Glomerular visceral epithelial cell (primary cell): ENCODE measurements around the gene POLR2J.
"Not testable (repeated sequence)": the region's sequence is repeated elsewhere in the genome, so short reads cannot be mapped to it uniquely, and the experiment has no call there.

Experiments used
- DNase-seq: peaks from one replicate; pipeline ENCODE4 v3.0.0-alpha.2; 2016; ENCODE audit errors: extremely low spot score

Gene POLR2J

DNA sequence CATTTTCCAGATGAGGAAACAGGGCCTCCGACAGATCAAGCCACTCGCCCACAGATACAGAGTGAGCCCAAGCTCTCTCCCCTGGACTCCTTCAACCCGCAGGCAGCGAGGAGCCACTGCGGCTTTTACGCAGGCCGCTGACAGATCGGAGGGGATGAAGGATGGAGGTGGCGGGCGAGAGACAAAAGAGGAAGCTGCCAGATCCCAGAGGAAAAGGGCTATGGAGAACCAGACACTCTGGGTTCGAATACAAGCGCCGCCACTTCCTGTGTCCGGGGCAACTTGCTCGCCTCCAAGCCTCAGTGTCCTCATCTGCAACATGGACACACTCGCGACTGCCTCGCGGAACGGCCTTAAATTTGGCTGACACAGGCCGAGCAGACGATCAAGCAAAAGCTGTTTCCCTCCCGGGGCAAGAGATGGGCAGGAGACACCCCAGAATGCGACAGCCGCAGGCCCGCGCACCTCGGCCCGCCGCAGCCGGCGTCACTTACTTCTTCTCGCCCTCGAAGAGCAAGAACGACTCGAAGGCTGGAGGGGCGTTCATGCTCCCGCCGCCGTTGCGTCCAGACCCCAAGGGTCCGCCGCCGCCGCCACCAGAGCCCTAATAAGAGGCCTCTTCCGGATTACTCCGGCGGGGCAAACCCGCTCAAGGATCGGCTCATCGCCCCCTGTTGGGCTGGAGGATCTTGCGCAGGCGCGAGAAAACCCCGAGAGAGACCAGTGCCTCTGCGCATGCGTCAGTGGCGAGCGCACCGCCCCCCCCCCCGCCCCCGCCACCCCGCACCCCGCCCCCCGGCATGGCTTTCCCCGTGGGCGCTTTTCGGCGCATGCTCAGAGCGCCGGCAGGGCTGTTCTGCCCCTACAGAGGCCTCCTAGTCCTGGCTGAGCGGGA is at the start of gene POLR2J:
Gene POLR2J (minus strand): TSS at position 609 of the 895 bp plus-strand sequence. CDS start 62 bp downstream, at position 547.
- DNase-seq: peak; percentile 71

DNA sequence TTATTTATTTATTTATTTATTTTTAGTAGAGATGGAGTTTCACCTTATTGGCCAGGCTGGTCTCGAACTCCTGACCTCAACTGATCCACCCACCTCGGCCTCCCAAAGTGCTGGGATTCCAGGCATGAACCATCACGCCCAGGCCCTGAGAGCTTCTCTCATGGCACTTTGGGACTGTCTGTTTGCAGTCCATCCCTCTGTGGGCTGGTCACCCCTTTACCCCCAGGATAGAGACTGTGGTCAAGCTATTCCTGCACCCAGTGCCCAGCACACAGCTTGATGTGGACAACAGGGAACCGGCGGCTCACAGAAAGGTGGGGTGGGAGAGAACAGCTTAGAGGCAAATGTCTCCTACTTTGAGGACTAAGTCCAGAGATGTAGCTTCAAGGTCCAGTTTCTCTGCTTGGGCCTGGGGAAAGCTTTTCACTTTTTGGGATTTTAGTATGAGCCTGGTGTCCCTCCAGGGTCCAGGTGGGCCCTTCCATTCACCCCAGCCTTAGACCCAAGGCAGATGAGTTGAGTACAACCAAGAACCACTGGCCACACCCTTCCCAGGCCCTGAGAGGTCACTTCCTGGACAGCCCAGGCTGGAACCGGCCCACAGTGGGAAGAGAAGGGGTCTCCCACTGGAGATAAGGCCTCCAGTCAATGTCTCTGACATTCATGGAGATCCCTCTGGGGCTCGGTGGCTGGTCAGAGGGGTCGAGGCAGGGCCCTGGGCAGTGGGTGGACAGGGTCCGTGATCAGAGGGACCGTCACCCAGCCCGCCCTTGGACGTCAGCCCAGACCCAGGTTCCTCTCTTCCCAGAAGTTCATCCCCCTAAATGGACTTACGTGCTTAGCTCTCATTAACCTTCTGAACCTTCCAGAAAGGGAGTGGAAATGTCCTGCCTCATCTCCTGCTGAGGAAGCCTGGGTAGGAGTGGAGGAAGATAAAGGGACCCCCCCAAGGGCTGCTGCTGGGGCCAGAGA is 49.4 kb upstream of the POLR2J start:
- not testable (repeated sequence) for DNase-seq

DNA sequence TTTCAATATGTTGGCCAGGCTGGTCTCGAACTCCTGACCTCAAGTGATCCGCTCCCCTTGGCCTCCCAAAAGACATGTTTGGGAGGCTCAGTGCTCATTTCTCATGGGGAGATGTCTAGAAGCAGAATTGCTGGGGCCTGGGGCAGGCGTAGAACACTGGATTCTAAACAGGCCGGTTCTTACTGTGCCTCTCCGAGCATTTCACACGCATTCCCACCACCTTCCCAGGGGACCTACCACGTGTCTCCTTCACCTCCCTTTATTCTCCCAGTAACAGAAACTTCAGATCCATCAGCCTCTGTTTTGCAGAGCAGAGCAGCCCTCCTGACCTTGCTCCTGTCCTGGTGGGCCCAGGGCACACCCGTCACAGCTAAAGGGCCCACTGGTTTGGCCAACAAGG is 48.5 kb upstream of the POLR2J start:
- not testable (repeated sequence) for DNase-seq

DNA sequence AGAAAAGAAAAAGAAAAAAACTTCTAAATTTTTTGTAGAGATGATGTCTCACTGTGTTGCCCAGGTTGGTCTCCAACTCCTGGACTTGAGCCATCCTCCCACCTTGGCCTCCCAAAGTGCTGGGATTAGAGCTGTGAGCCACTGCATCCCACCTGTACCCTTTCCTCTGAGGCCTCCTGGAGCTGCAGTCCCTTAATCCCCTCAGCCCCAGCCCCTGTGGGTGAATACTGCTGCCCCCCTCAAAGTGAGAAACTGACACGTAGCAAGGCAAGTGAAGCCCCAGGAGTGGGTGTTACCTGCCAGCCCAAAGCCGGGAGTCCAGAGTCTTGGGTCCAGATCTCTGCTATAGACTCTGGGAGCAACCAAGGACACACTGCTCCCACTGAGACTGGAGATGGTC is 46.1 kb upstream of the POLR2J start:
- DNase-seq: not testable (repeated sequence)

DNA sequence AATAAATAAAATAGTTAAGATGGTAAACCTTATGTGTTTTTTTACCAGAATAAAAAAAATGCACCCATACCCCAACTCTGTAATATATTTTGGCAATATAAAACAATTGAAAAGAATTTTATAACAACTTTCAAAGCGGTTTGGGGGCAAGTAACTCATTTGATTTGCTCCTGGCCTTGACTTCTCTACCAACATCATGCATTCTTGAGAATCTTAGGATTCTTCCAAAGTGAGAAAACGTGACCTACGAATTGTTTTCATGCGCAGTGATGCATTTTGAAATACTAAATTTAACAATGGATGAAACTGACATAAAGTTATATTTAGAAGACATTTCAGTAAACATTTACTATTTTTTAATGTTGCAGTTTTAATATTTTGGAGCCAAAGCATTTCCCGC is 42.1 kb upstream of the POLR2J start:
- not testable (repeated sequence) for DNase-seq

DNA sequence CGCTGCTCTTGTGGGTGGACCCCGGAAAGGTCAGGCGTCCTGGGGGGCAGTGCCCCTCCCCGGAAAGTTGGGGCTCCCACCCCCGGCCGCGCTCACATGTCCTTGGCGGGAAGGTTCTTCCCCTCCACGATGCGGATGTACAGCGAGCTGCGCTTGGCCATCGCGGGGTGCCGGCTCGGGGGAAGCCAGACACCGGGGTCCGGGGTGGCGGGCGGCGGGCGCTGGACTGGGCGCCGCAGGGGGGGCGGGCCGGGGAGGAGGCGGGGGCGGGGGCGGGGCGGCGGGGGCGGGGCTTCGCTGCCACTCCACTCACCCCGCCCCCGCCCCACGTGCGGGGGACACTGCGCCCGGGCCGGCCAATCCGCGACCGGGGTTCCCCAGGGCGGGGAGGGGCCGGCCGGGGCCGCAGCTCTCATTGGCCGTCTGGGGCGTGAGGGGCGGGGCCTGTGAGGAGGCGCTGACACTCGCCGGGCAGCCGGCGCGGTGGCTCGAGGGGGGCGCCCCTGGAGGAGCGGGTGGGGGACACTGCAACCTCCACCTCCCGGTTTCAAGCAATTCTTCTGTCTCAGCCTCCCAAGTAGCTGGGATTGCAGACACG is 38.9 kb upstream of the POLR2J start, which contains the start of gene RASA4B:
Gene RASA4B (minus strand): TSS at position 228 of the 598 bp plus-strand sequence. CDS start 67 bp downstream, at position 161.
- DNase-seq: peak; percentile 20

DNA sequence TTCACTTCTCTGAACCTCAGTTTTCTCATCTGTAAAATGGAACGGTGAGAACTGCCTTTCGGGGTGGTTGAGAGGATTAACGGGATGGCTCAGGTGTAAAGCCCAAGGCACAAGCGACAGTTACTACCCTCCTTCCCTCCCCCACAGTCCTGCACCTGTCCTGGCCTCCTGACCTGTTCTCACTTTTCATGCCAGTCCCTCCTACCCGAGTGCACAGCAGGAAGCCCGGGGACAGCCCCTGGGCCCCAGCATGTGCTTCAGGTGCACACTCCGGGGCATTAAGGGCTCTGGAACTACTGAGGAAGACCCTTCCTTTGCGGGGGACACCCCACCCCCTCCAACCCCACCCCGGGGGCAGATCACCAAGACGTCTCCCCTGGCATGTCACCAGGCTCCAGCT is 38.2 kb upstream of the POLR2J start:
- DNase-seq: not testable (repeated sequence)

DNA sequence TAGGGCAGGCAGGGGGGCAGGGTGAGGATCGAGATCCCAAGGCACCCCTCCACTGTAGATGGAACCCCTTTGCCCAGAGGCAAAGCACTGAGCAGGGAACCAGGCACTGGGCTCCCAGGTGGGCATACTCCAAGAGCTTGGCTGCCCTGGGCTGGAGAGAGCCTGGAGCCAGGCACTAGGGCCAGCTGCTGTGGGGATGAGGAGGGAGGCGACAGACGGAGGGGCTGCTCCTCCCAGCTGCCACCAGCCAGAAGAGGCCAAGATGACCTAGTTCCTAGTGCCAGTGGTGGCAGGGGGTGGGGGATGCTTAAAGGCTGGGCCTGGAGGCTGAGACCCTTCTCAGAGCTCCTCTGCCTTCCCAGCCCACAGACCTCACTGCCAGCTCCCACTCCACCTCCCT is 37.2 kb upstream of the POLR2J start:
- DNase-seq: not testable (repeated sequence)

DNA sequence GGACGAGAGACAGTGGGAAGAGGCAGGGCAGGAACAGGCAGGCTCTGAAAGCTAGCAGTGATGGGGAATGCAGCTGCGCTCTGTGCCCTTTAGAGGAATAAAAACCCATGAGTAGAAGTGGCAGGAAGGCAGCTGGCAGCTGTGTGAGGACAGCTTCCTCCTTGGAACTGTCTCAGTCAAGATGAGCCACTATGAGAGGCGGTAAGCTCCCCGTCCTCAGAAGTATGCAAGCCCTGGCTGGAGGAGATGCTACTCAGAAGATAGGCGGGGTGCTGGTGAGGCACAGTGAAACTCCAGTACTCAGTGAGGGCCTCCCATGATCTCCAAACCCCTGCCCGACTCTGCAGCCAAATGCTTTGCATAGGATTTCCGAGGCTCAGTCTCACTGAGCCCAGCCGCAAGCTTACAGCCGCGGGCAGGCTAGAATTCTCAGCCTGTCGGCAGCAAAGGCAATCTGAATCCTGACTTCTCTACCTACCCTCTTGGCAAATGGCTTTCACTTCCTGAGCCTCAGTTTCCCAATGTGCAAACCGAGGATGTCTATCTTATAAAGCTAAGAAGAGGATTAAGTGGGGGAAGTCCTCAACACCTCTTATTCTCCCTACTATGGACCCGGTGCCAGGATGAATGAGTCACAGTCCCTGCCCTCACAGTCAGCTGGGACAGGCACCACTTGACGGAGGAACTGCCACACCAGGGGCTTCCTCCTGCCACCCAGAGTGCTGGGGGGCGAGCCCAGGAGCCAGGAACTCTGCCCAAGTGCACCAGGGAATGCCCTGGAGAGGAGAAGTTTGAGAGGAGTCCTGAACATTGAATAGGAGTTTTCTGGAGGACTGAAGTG is 36.4 kb upstream of the POLR2J start:
- DNase-seq: not testable (repeated sequence)

DNA sequence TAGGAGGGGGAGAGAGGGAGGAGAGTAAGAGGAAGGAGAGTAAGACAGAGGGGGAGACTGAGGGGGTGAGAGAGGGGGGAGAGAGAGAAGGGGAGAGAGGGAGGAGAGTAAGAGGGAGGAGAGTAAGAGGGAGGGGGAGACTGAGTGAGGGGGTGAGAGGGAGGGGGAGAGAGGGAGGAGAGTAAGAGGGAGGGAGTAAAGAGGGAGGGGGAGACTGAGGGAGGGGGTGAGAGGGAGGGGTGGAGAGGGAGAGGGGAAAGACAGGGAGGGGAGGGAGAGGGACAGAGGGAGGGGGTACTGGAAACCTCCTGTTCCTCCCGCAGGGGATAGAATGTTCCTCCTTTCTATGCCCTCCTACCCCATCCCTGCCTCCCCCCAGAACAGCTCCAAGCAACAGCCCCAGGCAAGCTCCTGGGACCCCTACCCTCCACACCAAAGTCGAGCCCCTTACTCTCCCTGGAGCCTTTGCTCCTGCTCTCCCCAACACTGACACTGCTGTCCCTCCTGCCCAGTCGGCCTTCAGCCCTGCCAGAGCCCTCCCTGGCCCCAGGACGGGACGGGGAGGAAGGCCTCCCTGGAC is 34.0 kb upstream of the POLR2J start:
- peak; percentile 39 for DNase-seq

DNA sequence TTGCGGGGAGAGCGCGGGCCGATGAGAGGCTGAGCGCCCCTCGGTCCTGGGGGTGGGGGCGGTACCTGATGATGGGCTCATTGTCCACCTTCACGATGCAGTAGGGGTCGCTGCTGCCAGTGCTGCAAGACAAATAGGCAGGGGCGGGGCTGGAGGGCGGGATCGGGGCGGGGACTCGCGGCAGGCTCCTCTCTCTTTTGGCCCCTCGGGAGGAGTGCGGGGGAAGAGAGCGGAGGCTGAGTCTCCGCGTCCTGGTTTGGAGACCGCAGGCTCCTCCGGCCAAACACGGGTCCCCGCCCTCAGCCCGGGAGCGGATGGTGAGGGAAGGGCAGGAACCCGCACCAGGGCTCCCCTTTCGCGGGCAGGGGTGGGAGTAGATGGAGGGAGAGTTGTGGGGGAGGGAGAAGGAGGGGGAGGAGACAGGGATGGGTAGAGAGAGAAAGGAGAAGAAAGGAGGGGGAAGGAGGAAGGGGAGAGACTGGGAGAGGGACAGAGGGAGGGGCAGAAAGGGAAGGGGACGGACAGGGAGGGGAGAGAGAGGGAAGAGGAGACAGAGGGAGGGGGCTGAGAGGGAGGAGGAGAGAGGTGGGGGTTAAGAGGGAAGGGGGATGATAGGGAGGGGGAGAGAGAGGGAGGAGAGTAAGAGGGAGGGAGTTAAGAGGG is 33.3 kb upstream of the POLR2J start:
- not testable (repeated sequence) for DNase-seq

DNA sequence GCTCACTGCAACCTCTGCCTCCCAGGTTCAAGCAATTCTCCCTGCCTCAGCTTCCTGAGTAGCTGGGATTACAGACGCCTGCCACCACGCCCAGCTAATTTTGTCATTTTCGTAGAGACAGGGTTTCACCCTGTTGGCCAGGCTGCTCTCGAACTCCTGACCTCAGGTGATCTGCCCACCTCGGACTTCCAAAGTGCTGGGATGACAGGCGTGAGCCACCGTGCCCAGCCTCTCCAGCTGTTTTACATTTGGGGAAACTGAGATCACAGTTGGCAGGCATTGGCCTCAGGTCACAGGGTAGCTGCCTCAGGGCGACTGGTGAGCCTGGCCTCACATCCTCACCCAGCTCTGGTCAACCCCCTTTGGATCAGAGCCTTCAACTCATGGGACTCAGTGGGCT is 31.9 kb upstream of the POLR2J start:
- DNase-seq: not testable (repeated sequence)

DNA sequence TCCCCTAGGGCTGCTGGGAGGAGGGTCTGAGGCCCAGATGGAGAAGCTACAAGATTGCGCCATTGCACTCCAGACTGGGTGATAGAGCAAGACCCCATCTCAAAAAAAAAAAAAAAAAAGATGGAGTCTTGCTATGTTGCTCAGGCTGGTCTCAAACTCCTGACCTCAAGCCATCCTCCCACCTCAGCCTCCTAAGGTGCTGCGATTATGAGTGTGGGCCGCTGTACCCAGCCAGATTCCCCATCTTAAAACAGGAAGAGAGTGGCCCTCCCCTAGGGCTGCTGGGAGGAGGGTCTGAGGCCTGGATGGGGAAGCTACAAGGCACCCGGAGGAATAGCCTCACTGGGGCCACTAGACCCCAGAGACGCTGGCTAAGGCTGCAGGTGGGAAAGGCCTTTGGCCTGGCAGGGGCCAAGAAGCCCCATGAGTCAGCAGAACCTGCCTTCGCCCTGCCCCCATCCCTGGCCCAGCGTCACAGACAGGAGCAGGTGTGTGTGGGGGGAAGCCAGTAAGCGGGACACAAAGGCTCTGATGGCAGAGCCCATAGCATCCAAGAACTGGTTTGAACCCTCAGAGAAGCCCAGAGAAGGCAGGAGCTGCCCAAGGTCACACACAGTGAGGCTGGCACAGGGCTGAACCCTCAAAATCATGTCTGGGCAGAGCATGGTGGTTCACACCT is 28.8 kb upstream of the POLR2J start:
- DNase-seq: not testable (repeated sequence)

DNA sequence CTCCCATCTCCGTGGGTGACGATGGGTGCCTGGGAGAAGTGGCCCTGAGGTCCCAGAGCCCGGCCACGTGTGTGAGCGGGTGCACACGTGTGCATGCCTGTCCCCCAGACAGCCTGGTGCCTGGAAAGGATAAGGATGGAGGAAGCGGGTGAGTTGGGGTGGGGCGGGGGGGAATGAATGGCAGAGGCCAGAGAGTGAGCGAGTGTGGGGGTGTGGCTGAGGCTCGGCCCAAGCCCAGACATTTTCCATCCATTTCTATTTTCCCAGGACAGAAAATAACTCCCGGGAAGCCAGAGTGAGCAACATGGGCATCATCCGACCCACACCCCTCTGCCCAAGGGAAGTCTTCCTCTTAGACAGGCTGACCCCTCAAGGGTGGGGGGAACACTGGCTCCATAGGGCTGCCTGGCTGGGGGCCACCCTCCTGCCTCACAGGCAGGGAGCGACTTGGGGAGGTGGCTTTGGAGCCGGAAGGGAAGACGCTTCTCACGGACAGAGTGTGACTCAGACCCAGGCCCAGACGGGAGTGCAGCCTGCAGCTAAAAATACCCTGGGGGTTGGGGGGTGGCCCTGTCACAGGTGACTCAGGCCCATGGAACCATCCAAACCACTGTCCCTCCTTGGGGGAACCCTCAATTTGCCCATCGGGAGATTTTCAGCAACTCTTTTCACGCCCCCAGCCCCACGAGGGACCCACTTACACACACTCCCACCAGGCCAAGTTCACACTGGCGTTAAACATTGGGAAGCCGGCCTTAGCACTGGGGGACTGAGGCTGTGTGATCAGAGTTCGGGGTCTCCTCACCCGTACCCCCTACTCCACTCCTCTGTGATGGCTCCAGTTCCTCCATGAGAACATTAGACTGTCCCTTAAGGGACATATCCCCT is 26.8 kb upstream of the POLR2J start:
- not testable (repeated sequence) for DNase-seq

DNA sequence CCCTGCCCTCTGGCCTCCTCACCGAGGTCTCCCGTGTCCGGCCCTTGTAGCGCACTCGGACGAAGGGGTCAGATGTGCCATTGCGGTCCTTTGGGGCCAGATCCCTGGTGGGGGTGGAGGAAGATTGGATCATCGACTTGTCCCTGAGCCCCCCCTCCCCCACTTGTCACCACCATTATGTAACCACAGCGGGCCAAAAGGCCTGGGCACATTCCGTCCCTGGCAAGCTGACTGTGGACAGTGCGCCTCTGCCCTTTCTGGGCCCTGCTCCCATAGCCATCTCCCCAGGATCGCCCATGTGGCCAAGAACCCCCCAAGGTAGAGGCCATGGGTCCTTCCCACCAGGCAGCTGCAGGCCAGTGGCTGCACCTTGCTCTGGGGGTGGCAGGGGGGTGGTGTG is 24.4 kb upstream of the POLR2J start:
- not testable (repeated sequence) for DNase-seq

DNA sequence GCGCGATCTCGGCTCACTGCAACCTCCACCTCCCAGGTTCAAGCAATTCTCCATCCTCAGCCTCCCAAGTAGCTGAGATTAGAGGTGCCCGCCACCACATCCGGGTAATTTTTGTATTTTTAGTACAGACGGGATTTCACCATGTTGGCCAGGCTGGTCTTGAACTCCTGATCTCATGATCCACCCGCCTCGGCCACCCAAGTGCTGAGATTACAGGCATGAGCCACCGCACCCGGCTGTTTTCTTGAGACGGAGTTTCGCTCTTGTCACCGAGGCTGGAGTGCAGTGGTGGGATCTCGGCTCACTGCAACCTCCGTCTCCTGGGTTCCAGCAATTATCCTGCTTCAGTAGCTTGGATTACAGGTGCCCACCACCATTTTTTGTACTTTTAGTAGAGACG is 19.6 kb upstream of the POLR2J start:
- not testable (repeated sequence) for DNase-seq

DNA sequence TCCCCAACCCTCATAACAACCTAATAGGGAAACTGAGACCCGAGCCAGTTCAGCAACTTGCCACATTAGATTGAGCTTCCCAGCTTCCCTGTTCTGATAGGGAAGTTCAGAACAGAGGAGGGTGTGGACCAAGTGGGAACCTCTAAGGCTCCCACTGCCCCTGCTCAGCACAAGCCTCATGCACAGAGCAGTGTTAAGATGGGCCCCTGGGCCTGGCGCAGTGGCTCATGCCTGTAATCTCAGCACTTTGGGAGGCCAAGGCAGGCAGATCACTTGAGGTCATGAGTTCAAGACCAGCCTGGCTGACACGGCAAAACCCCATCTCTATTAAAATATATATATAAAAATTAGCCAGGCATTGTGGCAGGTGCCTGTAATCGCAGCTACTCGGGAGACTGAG is 18.6 kb upstream of the POLR2J start:
- not testable (repeated sequence) for DNase-seq

DNA sequence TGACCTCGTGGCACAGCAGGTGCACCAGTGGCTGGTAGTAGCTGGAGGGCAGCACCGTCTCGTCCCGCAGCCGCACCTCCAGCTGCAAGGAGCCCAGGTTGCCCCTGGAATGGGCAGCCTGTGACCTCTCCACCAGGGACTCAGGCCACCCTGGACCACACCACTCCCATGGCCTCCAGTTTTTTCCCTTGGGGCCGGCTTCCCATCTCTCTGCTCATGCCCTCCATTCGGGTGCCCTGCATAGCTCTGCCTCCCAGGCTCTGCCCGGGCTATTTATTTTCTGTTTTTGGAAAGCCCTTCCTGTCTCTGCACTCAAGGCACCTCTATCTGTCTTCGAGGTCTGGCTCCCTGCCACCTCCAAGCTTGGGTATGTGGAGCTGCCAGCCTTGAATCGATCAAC is 18.1 kb upstream of the POLR2J start:
- DNase-seq: not testable (repeated sequence)
